DOHH2 (cell line): ENCODE results near the gene HEXIM2.

Experiments
- H3F3A ChIP-seq: fragments of 200-600 bp; sonication (generic), shearing (Covaris generic); 2 replicates; pipeline ENCODE4 v1.6.0; 2016; ENCODE audit warnings: antibody characterized with exemption, mild to moderate bottlenecking; ENCODE audit not compliant: control insufficient read depth, insufficient read depth
- H3K27ac ChIP-seq: fragments of 200-600 bp; sonication (generic); 2 replicates; pipeline ENCODE4 v1.5.1; 2014; ENCODE audit warnings: low read depth, mild to moderate bottlenecking, low read length, moderate library complexity
- H3K27me3 ChIP-seq: fragments of 200-600 bp; sonication (generic); 2 replicates; pipeline ENCODE4 v1.6.1; 2014; ENCODE audit warnings: mild to moderate bottlenecking, low read length, mixed read lengths; ENCODE audit not compliant: control insufficient read depth
- H3K36me3 ChIP-seq: fragments of 200-600 bp; sonication (generic); 2 replicates; pipeline ENCODE4 v1.6.1; 2014; ENCODE audit warnings: mild to moderate bottlenecking, low read length, moderate library complexity, mixed read lengths; ENCODE audit not compliant: control insufficient read depth
- H3K4me1 ChIP-seq: fragments of 200-600 bp; sonication (generic); 2 replicates; pipeline ENCODE4 v1.6.1; 2014; ENCODE audit warnings: mild to moderate bottlenecking, low read length, mixed read lengths; ENCODE audit not compliant: control insufficient read depth
- H3K4me2 ChIP-seq: fragments of 200-600 bp; sonication (generic); 2 replicates; pipeline ENCODE4 v1.6.0; 2014; ENCODE audit warnings: mild to moderate bottlenecking, low read length, moderate library complexity
- H3K4me3 ChIP-seq: fragments of 200-600 bp; sonication (generic); 2 replicates; pipeline ENCODE4 v1.5.1; 2014; ENCODE audit warnings: mild to moderate bottlenecking, low read length, mixed read lengths
- H3K79me2 ChIP-seq: fragments of 200-600 bp; sonication (generic); 2 replicates; pipeline ENCODE4 v1.6.1; 2014; ENCODE audit warnings: mild to moderate bottlenecking, low read length, mixed read lengths; ENCODE audit not compliant: control insufficient read depth
- H3K9me2 ChIP-seq: fragments of 200-600 bp; sonication (generic); replicated peaks from 2 replicates; pipeline ENCODE4 v1.6.1; 2014; ENCODE audit warnings: mild to moderate bottlenecking, low read length, mixed read lengths; ENCODE audit not compliant: control insufficient read depth
- H3K9me3 ChIP-seq: fragments of 200-600 bp; sonication (generic); 2 replicates; pipeline ENCODE4 v1.6.1; 2014; ENCODE audit warnings: antibody characterized with exemption, low read length, mixed read lengths; ENCODE audit not compliant: control insufficient read depth, insufficient read depth
- H4K20me1 ChIP-seq: fragments of 200-600 bp; sonication (generic); 2 replicates; pipeline ENCODE4 v1.6.0; 2014; ENCODE audit warnings: low read depth, mild to moderate bottlenecking, antibody characterized with exemption, low read length, moderate library complexity; ENCODE audit not compliant: control insufficient read depth, insufficient read depth
- EZH2phosphoT487 ChIP-seq: fragments of 200-600 bp; sonication (generic); IDR thresholded peaks from 2 replicates; pipeline ENCODE4 v1.6.1; 2017; ENCODE audit warnings: borderline replicate concordance, mild to moderate bottlenecking, antibody characterized with exemption, low read length, moderate library complexity, mixed read lengths
- TF ChIP-seq, protein P1 (sequence below): fragments of 200-600 bp; sonication (generic); IDR thresholded peaks from one replicate; pipeline ENCODE4 v1.5.1; 2014; ENCODE audit warnings: antibody characterized with exemption, mild to moderate bottlenecking, low read depth, low read length; ENCODE audit not compliant: poor library complexity, severe bottlenecking

The HEXIM2 gene

DNA sequence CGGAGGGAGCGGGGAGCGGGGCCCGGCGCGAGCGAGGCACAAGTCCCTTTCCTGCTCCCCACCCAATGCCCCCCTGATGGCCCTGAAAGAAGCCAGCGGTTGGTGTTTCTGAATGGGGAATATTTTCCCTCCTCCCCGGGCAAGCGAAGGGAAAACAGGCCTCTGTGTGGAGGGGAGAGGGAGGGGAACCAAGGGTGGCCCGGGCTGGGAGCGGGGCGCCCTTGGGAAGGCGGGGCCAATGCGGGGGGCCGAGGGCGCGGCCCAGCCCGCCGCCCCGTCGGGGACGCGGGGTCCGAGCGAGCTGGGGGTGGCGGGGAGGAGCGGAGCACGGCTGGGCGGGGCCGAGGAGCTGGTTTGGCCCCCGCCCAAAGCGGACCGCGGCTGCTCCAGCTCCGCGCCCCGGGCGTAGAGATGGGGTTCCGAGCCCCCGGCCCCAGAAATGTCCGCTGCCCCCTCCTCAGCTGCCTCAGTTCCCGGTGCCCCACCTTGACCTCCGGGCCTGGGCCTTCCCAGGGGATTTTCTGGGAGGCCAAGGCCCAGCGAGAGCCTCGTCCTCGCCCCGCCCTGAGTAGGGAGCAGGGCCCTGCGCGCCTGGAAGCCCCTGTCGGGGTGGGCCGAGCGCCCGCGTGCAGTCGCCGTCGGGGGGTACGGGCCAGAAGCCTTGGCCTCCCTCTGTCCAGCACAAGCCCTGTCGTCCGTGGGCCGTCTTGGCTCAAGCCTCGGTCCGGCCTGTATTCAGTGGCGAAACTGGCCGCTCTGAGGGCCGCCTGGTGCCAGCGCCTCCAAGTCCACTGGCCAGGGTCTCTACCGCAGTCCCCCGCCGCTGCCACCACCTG lies 17.3 kb upstream of the HEXIM2 start:
- Histone ChIP-seq H3F3A (peaks cover 6% of the 10 kb centered on the region; the same call in 1 of the 2 replicates), H3K27me3 (peaks cover 31% of the 10 kb centered on the region), H3K4me2 (peak overlapping the region; percentile 48), H3K36me3 (no peaks in the 10 kb centered on the region), H3K27ac (no peak overlapping the region), H3K4me1 (peaks cover 30% of the 10 kb centered on the region), H4K20me1 (peaks cover under 1% of the 10 kb centered on the region; the same call in 1 of the 2 replicates), H3K9me2 (no peaks in the 10 kb centered on the region), H3K9me3 (no peaks in the 10 kb centered on the region), H3K79me2 (peaks cover 8% of the 10 kb centered on the region; the same call in 1 of the 2 replicates), H3K4me3 (peak overlapping the region; percentile 21)
- peak; percentile 61; the same call in 1 of the 2 replicates for TF ChIP-seq EZH2phosphoT487
- TF ChIP-seq, protein P1, sequence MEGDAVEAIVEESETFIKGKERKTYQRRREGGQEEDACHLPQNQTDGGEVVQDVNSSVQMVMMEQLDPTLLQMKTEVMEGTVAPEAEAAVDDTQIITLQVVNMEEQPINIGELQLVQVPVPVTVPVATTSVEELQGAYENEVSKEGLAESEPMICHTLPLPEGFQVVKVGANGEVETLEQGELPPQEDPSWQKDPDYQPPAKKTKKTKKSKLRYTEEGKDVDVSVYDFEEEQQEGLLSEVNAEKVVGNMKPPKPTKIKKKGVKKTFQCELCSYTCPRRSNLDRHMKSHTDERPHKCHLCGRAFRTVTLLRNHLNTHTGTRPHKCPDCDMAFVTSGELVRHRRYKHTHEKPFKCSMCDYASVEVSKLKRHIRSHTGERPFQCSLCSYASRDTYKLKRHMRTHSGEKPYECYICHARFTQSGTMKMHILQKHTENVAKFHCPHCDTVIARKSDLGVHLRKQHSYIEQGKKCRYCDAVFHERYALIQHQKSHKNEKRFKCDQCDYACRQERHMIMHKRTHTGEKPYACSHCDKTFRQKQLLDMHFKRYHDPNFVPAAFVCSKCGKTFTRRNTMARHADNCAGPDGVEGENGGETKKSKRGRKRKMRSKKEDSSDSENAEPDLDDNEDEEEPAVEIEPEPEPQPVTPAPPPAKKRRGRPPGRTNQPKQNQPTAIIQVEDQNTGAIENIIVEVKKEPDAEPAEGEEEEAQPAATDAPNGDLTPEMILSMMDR: no peak

DNA sequence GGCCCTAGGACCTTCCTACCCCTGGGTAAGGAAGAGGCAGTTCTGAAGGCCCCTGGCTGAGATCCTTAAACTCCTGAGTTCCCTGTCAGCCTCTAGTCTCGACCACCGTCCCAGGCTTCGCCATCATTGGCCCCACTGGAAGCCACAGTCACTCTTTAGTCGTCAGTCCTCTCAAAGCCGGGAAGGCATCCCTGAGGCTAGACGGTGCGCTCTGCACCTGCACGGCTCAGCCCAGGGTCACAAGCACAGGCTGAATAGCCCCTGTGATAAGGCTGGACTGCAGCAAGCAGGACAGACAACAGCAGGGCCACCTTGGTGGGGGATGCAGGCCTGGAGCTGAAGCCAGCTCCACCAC lies 16.7 kb upstream of the HEXIM2 start:
- Histone ChIP-seq H3K4me2 (no peak overlapping the region; the same call in 1 of the 2 replicates), H3K36me3 (peaks cover 5% of the 10 kb centered on the region; the same call in 1 of the 2 replicates), H3K27me3 (peaks cover 36% of the 10 kb centered on the region), H3F3A (peaks cover 6% of the 10 kb centered on the region; the same call in 1 of the 2 replicates), H4K20me1 (peaks cover 7% of the 10 kb centered on the region), H3K9me3 (no peaks in the 10 kb centered on the region), H3K9me2 (no peaks in the 10 kb centered on the region), H3K27ac (no peak overlapping the region), H3K4me3 (no peak overlapping the region), H3K4me1 (peaks cover 36% of the 10 kb centered on the region), H3K79me2 (peaks cover 14% of the 10 kb centered on the region)
- no peak for TF ChIP-seq EZH2phosphoT487
- TF ChIP-seq, protein P1: no peak

DNA sequence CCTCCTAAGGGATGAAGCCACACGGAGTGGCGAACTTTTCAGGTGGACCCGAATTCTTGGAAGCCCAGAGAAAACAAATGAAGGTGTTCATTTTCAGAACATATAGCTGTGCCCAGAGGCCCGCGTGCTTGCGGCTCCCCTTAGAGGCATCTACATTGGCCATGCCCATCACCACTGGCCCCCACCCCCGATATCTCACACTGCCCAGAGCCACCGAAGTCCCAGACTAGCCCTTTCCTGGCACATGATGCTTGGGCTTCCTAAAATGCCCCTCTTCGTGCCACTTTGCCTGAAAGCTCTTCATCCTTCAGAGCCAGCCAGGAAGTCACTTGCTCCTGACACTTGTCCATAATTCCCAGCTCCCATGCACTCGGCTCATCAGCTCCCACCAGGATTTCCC lies 15.5 kb upstream of the HEXIM2 start:
- Histone ChIP-seq H3K27me3 (peaks cover 36% of the 10 kb centered on the region), H3K4me3 (no peak overlapping the region), H3K79me2 (peaks cover 17% of the 10 kb centered on the region), H3K9me2 (no peaks in the 10 kb centered on the region), H3K36me3 (peaks cover 7% of the 10 kb centered on the region; the same call in 1 of the 2 replicates), H3K27ac (no peak overlapping the region), H3K9me3 (no peaks in the 10 kb centered on the region), H3K4me2 (peak overlapping the region; percentile 80), H4K20me1 (peaks cover 8% of the 10 kb centered on the region), H3K4me1 (peaks cover 46% of the 10 kb centered on the region), H3F3A (peaks cover 12% of the 10 kb centered on the region)
- TF ChIP-seq EZH2phosphoT487: no peak
- TF ChIP-seq, protein P1: no peak
